Retina (tissue), 1 donor: ENCODE results near the gene FAM83F.
A peak's percentile ranks its signal among the peaks of the same experiment; 100 is the strongest.

Source experiments
- DNase-seq: peaks from one replicate; pipeline ENCODE4 v3.0.0-alpha.2; 2016

FAM83F gene

GRCh38 chr22:39995393-39996252 lies 869 bp downstream of the FAM83F start:
- no peak for DNase-seq

- no peak for DNase-seq
These were observed 2.0 kb downstream of the FAM83F start for GRCh38 chr22:39996732-39997131.

- DNase-seq, result no peak
These were observed 2.7 kb downstream of the FAM83F start for GRCh38 chr22:39997421-39997820.

GRCh38 chr22:39997939-39998726 lies 3.4 kb downstream of the FAM83F start:
- peak; percentile 66 for DNase-seq

GRCh38 chr22:39999144-39999757 lies 4.5 kb downstream of the FAM83F start:
- no peak for DNase-seq

GRCh38 chr22:40000171-40000570 lies 5.4 kb downstream of the FAM83F start:
- DNase-seq, result no peak

- DNase-seq, result no peak
These were observed 6.4 kb downstream of the FAM83F start for GRCh38 chr22:40001106-40001505.

GRCh38 chr22:40001800-40002577 lies 7.2 kb downstream of the FAM83F start:
- DNase-seq, result no peak

- DNase-seq, result no peak
These were observed 8.4 kb downstream of the FAM83F start for GRCh38 chr22:40002935-40003715.

GRCh38 chr22:40004836-40005235 lies 10.1 kb downstream of the FAM83F start:
- DNase-seq, result no peak

GRCh38 chr22:40006641-40007040 lies 11.9 kb downstream of the FAM83F start:
- DNase-seq, result no peak

- no peak for DNase-seq
These were observed 13.3 kb downstream of the FAM83F start for GRCh38 chr22:40007853-40008710.

GRCh38 chr22:40008726-40009291 lies 14.1 kb downstream of the FAM83F start:
- no peak for DNase-seq

GRCh38 chr22:40009292-40009774 lies 14.6 kb downstream of the FAM83F start:
- peak; percentile 83 for DNase-seq

GRCh38 chr22:40009951-40010671 lies 15.4 kb downstream of the FAM83F start:
- peak; percentile 76 for DNase-seq

- no peak for DNase-seq
These were observed 16.0 kb downstream of the FAM83F start for GRCh38 chr22:40010746-40011145.

- no peak for DNase-seq
These were observed 20.0 kb downstream of the FAM83F start for GRCh38 chr22:40014667-40015248.

GRCh38 chr22:40015358-40015976 lies 20.7 kb downstream of the FAM83F start:
- no peak for DNase-seq

GRCh38 chr22:40018051-40018450 lies 23.3 kb downstream of the FAM83F start:
- no peak for DNase-seq
